ENCODE measurements around the gene CPA1.

Gene CPA1

GRCh38 chr7:130358471-130358870 is 21.8 kb upstream of the CPA1 start:
- Histone ChIP-seq H3K27me3 (ENCODE audit: insufficient read depth, poor library complexity, severe bottlenecking) (no peaks in the 10 kb centered on the region), H3K4me3 (replicated peaks; ENCODE audit: insufficient read depth, low read length) (no peak overlapping the region), H3K27ac (replicated peaks) (no peak overlapping the region)
- TF ChIP-seq CTCF (IDR thresholded peaks at IDR 0.05; ENCODE audit: insufficient read depth, low read length) (no peak), POLR2AphosphoS5 (IDR thresholded peaks at IDR 0.05; ENCODE audit: low read depth) (no peak), REST (IDR thresholded peaks at IDR 0.05; ENCODE audit: insufficient replicate concordance, low read depth) (no peak), SPI1 (IDR thresholded peaks at IDR 0.05; ENCODE audit: borderline replicate concordance, low read depth) (no peak), GABPA (IDR thresholded peaks at IDR 0.05; ENCODE audit: low read depth) (no peak)
- no peak for DNase-seq (ENCODE audit: low read depth in 1 of 2, low spot score in 1 of 2)

- DNase-seq (ENCODE audit: low read depth in 1 of 2, low spot score in 1 of 2) = no peak
- no peak for TF ChIP-seq POLR2AphosphoS5 (IDR thresholded peaks at IDR 0.05; ENCODE audit: low read depth)
- Histone ChIP-seq H3K4me3 (replicated peaks; ENCODE audit: insufficient read depth, low read length) (no peak overlapping the region), H3K27ac (replicated peaks) (no peak overlapping the region), H3K27me3 (ENCODE audit: insufficient read depth, poor library complexity, severe bottlenecking) (no peaks in the 10 kb centered on the region)
These were observed 20.9 kb upstream of the CPA1 start for GRCh38 chr7:130359276-130359857.

- no peaks in the 10 kb centered on the region for H3K27me3 ChIP-seq (ENCODE audit: insufficient read depth, poor library complexity, severe bottlenecking)
- no peak overlapping the region for H3K4me3 ChIP-seq (replicated peaks; ENCODE audit: insufficient read depth, low read length)
- no peak overlapping the region for H3K27ac ChIP-seq (replicated peaks)
- DNase-seq (ENCODE audit: low read depth in 1 of 2, low spot score in 1 of 2) = no peak
- TF ChIP-seq GABPA (IDR thresholded peaks at IDR 0.05; ENCODE audit: low read depth) (no peak), CTCF (IDR thresholded peaks at IDR 0.05; ENCODE audit: insufficient read depth, low read length) (no peak), SPI1 (IDR thresholded peaks at IDR 0.05; ENCODE audit: borderline replicate concordance, low read depth) (no peak), POLR2AphosphoS5 (IDR thresholded peaks at IDR 0.05; ENCODE audit: low read depth) (no peak), REST (IDR thresholded peaks at IDR 0.05; ENCODE audit: insufficient replicate concordance, low read depth) (no peak)
These were observed 19.8 kb upstream of the CPA1 start for GRCh38 chr7:130360518-130360917.

GRCh38 chr7:130361681-130362080 is 18.6 kb upstream of the CPA1 start:
- Histone ChIP-seq H3K4me3 (replicated peaks; ENCODE audit: insufficient read depth, low read length) (no peak overlapping the region), H3K27ac (replicated peaks) (no peak overlapping the region), H3K27me3 (ENCODE audit: insufficient read depth, poor library complexity, severe bottlenecking) (no peaks in the 10 kb centered on the region)
- TF ChIP-seq GABPA (IDR thresholded peaks at IDR 0.05; ENCODE audit: low read depth) (no peak), CTCF (IDR thresholded peaks at IDR 0.05; ENCODE audit: insufficient read depth, low read length) (no peak), SPI1 (IDR thresholded peaks at IDR 0.05; ENCODE audit: borderline replicate concordance, low read depth) (no peak)
- no peak for DNase-seq (ENCODE audit: low read depth in 1 of 2, low spot score in 1 of 2)

All from HL-60 (cell line).